ENCODE results near the gene MEX3D.

Gene MEX3D

DNA sequence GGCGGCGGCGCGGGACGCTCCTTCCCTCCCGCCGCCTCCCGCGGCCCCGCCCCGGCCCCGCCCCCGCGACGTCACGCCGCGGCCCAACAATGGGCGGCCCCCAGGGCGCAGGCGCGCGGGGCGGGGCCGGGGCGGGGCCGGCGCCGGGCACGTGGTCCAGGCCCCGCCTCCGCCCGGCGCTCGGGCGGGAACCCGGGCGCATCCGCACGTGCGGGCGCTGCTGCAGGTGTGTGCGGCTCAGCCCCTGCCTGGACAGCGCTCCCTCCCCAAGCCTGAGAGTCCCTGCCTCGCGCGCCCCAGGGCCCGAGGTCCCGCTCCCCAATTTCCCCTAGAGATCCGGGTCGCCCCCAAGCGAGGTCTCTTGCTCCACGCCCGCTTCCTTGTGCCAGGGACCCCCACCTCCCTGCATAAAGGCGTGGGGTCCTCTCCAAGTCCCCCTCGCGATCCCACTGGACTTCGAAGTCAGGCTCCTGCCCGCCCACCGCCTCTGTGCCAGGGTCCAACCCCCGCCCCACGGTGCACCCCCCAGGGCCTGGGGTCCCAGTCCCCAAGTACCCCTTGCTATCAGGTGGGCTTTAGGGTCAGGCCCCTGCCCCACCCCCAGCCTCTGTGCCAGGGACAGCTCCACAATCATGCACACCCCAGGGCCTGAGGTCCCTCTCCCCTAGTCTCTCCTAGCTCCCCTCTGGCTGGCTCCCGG, at the start of gene MEX3D:
MEX3D (minus strand) TSS at position 6 of the 700 bp plus-strand sequence. CDS start 267 bp downstream, outside the sequence.
- in situ Hi-C loops (cut with MboI; ENCODE audit: low sequenced_read_pairs): no loop called here

DNA sequence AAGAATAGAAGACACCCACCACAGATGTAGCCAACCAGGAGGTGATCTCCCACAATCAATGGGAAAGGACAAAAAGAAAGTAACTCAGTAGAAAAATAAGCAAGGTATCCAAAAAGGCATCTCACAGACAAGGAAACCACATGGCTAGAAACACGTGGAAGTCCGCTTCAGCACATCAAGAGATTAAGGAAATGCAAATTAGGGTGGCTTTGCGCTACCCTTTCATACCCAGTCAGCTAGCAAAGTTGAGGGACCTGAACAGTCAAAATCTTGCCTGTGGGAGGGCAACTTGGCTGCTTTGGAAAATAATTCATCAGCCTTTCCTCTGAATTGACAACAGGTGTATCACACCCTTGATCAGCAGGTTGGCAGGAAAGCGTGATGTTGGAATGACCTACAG, 48.8 kb upstream of the MEX3D start:
- in situ Hi-C loops (cut with MboI; ENCODE audit: low sequenced_read_pairs): no loop called here

DNA sequence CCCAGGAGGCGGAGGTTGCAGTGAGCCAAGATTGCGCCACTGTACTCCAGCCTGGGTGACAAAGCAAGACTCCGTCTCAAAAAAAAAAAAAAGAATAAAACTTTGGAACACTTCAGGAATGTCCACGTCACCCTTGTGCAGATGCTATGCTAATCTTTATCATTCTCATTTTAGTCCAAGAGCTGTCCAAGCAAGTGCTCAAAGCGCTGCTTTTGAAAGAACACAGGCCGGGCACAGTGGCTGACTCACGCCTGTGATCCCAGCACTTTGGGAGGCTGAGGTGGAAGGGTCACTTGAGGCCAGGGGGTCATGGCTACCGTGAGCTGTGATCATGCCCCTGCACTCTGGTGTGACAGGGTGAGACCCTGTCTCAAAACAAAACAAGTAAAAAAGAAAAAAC, 48.3 kb upstream of the MEX3D start:
- in situ Hi-C loops (cut with MboI; ENCODE audit: low sequenced_read_pairs): no loop called here

DNA sequence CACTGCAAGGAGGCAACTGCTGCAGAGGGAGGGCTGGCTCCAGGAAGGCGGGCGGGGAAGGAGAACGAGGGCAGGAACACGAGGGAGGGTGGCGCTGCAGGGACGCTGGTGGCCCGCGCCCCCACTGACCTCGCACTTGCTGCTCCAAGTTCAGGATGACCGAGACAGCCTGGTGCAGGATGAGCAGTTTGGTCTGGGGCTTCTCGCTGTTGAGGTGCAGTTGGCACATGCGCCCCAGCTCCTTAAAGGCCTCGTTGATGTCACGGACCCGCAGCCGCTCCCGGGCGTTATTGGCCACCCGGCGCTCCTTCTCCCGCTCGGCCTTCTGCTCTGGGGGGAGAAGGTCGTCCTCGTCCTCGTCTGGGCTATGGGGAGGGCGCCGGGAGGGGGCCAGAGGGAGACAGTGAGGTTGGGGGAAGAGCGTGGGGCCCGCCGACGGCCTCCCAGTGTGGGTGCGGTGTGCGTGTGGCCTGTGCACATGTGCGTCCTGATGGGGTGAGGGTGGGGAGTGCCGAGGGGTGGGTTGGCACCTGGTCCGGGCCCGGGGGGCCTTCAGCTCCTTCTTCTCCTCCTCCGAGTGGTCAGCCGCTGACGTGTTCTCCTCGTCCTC, 47.1 kb upstream of the MEX3D start:
- in situ Hi-C loops (cut with MboI; ENCODE audit: low sequenced_read_pairs): no loop called here

DNA sequence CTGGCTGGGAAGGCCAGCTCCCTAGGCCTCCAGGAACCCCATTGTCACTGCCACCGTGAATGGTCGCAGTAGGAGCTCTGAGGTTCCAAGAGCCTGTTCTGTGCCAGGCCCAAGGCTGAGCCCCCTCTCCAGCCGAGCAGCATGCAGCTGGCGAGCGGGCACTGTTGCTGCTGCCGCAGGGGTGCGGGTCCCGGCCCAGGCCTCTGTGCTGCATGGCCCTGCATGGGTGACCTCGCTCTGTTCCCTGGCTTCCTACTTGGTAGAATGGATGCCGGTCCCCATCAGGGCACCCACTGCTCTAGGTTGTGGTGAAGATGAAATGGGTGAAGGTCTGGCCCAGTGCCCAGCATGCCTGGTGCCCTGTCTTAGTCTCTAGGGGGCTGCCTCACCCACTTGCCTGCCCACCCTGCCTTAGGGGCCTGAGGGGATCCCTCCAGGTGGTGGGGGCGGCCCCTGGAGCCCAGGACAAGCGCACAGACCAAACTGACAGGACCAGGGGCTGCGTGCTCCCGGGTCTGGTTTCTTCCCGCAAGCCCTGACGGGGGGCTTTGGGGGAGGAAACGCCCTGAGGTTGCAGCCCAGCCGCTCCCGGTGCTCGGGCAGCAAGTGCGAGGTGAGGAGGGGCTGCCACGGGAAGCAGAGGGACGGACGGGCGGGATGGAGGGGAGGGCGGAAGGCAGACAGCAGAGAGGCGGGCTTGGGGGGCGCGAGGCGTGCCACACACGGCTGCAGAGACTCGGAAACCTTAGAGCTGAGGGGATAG, 45.9 kb upstream of the MEX3D start:
- in situ Hi-C loops (cut with MboI; ENCODE audit: low sequenced_read_pairs): no loop called here

DNA sequence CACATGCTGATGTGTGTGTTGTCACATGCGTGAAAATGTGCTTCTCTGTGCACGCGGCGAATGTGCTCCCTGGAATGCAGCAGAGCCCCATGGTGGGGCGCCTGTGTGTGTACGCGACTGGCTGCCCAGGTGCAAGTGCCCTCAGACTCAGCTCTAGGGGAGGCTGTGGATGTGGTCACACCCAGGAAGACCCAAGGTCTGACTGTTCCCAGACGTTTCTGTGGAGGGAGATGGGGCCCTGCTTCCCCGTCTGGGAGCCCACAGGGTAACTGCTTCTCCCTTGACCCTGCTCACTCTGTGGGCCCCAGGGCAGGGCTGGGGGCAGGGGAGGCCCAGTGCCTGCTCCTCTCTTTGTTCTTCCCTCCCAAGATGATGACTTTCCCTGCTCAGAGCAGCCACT, 45.0 kb upstream of the MEX3D start:
- in situ Hi-C loops (cut with MboI; ENCODE audit: low sequenced_read_pairs): no loop called here

DNA sequence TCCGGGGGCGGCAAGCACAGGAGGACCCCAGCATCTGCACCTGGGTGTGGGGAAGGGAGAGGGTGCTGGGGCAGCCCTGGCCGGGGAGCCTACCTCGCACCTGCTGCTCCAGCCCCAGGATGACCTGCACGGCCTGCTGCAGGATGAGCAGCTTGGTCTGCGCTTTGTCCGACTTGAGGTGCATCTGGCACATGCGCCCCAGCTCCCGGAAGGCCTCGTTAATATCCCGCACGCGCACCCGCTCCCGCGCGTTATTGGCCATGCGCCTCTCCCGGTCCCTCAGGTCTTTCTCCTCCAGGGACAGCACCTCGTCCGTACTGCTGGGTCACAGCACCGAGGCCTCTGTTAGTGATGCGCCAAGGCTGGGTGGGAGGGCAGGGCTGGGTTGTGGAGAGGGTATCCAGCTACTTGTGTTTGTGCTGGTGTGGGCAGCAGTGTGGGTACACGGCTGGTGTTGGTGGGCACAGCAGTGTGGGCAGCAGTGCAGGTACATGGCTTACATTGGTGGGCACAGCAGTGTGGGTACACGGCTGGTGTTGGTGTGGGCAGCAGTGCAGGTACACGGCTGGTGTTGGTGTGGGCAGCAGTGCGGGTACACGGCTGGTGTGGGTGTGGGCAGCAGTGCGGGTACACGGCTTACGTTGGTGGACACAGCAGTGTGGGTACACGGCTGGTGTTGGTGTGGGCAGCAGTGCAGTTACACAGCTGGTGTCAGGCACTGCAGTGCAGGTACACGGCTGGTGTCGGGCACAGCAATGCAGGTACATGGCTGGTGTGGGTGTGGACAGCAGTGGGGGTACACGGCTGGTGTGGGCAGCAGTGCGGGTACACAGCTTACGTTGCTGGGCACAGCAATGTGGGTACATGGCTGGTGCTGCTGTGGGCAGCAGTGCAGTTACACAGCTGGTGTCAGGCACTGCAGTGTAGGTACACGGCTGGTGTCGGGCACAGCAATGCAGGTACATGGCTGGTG, 44.3 kb upstream of the MEX3D start:
- in situ Hi-C loops (cut with MboI; ENCODE audit: low sequenced_read_pairs): no loop called here

DNA sequence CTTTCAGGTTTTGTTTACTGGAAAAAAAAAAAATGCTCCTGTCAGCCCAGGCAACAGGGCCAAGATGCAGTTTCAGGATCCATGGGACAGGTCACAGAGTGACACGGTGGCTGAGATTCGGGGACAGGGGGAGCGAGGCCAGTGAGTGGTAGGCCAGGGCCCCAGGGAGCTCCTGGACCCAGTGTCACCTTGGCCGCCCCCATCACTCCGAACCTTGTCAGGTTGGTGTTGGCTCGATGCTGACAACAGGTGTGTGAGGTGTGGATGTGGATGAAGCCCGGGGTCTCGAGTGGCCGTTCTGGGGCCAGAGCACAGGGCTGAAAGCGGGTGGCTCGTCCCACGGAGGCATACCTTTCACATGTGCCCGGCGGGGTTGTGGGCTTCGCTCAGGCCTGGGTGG, 43.2 kb upstream of the MEX3D start:
- in situ Hi-C loops (cut with MboI; ENCODE audit: low sequenced_read_pairs): no loop called here

DNA sequence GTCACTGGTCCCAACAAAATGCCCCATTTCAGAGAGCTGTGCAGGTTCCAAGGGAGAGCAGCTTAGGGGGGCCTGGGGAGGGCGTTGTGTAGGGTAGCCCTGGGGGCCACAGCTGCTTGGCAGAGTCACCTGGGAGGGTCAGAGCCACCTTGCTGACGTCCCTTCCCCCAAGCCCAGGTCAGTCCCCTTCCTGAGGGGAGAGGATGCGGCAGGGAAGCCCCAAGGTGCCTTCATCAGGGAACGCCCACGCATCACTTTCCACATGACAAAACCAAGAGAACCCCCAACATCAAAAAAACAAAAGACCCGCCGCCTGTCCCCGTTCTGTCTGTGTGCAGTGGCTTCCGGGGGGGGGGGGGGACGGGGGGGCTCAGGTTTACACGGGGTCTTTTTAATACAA, 42.5 kb upstream of the MEX3D start:
- in situ Hi-C loops (cut with MboI; ENCODE audit: low sequenced_read_pairs): no loop called here

DNA sequence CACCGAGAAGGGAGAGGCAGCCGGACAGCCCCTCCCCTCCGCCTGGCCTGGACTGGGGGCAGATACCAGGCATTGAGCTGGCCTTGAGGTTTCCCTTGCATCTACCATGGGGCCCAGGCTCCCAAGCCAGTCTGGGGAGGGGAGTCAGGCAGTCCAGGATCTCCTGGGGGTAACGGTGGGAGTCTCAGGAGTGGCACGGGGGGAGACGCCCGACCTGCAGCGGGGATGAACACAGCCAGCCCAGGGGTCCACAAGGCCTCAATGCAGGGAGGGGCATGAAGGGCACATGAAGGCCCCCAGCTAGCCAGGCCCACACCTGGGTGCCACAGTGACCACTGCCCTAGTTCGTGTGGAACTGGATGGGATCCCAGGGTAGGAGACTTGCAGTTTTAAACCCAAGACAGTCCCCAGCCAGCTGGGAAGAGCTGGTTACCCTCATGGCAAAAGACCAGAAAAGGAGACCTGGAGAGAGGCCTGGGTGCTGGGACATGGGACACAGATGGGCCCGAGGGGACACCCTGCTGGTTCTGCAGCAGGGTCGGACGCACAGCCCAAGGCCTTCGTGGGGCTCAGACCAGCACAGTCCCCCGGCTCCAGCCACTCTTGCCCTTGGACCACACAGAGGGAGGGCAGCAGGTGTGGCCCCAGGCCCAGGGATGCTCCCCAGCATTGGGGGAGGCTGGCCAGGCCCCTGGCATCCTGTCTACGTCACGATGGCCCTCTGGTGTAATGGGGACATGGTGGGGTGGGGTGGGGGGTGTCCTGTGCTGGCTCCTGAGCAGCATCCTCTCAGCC, 41.8 kb upstream of the MEX3D start:
- in situ Hi-C loops (cut with MboI; ENCODE audit: low sequenced_read_pairs): no loop called here

DNA sequence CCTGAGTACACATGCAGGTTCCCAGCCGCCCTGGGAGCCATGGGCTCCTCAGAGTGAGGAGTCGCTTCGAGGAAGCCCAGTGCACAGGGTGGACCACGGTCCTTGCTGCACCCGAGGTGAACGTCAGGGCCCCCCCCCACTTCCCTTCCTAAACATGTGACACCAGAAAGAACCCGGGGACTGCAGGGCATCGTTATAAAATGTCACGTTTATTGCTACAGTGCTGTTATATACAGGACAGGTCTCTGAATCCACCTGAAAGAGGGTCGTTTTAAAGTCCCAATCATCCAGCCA, 40.9 kb upstream of the MEX3D start:
- in situ Hi-C loops (cut with MboI; ENCODE audit: low sequenced_read_pairs): no loop called here

DNA sequence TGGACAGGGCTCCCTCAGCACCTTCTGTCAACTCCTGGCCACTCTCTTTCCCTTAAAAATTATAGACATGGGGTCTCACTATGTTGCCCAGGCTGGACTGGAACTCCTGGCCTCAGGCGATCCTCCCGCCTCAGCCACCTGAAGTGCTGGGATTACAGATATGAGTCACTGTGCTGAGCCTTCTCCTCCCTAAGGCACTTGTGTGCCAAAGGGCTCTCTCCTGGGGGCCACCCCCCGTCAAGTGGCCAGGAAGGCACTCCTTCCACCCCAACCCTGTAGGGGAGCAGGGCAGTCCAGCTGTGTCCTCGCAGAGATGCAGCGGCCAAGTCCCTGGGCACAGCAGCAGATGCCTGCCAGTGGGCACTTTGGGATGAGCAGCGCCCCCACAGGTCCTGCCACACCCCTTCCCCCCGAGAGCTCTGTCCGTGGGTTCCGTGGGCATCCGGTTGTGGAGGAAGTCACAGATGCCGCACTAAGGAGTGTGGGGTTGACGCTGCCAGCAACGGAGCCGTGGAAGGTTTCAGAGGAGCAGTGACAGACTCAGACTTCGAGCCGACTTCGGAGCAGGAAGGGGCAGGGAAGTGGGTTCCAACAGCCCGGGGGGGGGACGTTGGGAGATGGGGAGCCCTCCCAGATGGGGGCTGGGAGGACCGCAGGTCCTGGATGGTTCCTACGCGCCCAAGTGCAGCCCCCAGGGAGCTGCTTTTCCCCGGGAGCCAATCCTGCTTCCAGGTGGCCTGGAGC, 40.4 kb upstream of the MEX3D start:
- in situ Hi-C loops (cut with MboI; ENCODE audit: low sequenced_read_pairs): no loop called here

DNA sequence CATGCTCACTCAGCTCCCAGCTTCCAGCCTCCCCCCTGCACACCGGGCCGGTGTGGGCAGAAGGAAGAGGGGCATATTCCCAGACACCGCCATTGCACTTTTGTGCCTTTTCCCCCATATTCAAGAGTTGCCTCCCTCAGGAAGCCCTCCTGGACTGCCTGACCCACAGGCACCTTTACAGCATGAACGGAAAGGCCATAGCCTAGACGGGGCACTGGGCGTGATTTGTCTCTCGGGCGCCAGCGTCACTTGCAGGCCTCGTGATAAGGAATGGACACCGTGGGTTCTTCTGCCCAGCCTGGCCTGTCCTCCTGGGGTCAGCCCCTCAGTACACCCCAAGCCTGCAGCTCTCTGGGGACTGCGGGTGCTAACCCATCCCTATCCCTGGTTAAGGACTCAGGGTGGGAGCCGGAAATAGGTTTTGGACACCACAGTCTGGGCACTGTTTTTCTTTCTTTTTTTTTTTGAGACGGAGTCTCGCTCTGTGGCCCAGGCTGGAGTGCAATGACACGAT, 38.1 kb upstream of the MEX3D start:
- in situ Hi-C loops (cut with MboI; ENCODE audit: low sequenced_read_pairs): no loop called here

DNA sequence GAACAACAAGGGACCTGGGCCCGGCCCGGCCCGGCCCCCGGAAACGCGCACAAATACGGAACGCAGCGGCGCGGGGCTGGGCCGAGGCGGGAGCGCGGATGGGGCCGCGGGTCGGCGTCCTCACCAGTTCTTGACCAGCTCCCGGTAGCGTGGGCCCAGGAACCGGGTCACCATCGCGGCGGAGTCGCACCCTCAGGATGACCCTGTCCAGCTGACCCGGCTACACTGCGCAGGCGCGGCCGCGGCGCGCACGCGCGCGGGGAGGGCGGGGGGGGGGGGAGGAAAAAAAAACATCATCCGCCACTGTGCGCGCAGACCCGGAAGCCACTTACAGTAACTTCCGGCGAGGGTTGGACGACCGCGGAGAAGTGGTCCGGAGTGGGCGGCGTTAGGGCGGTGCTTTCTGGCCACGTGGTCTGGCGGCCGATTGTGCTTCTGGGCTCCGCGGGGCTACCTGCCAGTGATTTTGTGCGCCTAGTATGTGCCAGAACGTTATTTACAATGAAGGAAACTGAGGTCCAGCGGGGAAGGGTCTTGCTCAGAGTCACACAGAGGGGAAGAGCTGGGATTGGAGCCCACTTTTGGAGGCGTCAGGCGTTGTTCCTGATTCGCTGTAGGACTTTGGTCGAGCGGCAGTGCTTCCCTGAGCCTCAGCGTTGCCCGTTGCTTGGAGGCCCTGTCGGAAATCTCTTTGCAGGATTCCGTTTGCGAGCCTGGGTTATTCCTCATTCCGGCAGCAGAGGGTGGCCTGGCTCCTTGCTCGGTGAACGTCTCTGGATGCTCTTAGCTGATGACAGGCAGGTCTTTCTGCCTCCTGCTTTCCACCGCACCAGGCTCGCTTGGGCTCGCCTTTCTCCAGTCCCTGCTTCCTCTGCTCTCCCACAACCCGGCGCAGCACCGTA, 37.4 kb upstream of the MEX3D start, which contains the start of gene UQCR11:
UQCR11 (minus strand) TSS at position 227 of the 902 bp plus-strand sequence; CDS start at position 174, 53 bp downstream.
- in situ Hi-C loops (cut with MboI; ENCODE audit: low sequenced_read_pairs): no loop called here

DNA sequence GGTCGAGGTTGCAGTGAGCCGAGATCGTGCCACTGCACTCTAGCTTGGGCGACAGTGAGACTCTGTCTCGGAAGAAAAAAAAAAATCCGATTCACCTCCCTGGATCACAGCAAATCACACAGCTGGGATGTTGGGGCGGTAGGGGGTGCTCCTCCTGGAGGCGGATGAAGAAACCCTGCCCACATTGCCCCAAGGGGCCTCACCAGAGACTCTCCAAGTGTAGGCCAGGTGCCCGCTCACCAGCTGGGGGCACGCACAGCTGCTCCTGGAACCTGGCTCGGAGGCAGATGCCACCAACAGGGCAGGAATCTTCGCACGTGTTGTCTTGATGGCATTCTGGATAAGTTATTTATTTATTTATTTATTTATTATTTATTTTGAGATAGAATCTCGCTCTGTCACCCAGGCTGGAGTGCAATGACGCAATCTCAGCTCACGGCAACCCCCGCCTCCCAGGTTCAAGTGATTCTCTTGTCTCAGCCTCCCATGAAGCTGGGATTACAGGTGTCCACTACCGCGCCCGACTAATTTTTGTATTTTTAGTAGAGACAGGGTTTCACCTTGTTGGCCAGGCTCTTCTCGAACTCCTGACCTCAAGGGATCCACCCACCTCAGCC, 34.1 kb upstream of the MEX3D start:
- in situ Hi-C loops (cut with MboI; ENCODE audit: low sequenced_read_pairs): no loop called here

DNA sequence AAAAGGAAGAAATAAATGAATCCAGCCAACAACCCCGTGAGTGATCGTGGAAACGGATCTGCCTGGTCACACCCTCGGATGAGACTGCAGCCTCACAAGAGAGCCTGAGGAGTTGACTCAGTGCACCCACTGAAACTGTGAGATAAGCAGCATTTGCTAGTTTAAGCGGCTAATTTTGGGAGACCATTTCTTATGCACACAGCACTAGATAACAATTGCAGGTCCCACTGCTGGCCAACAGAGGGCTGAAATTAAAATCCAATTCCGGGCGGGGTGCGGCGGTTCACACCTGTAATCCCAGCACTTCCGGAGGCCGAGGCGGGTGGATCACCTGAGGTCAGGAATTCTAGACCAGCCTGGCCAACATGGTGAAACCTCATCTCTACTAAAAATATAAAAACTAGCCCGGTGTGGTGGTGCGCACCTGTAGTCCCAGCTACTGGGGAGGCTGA, 33.5 kb upstream of the MEX3D start:
- in situ Hi-C loops (cut with MboI; ENCODE audit: low sequenced_read_pairs): no loop called here

DNA sequence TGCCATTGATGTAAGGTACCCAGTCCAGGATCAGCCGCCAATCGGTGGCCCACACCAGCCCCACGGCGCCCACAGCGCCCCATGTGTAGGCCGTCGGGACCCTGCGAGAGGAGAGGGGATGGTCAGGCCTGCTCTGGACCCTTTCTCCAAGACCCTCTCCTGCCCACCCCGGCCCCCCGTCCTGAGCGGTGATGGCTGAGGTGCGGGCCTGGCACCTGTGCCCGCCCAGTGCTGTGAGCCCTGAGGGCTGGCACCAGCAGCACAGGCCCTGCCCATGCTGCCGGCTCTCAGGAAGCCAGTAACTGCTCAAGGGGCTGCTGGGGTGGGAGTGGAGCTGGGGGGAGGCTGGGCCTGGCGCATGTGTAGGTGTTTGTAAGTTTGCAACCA, 31.3 kb upstream of the MEX3D start:
- in situ Hi-C loops (cut with MboI; ENCODE audit: low sequenced_read_pairs): no loop called here
